RPMI7951 (cell line): ENCODE data around the gene ADAMTS15. TPM values are rescaled to one million over a fixed set of nuclear protein-coding genes. Genes with fewer than 3 reads are reported as not detected.

ENCODE experiments used
- DNase-seq: peaks from one replicate; pipeline ENCODE4 v3.0.0-alpha.2; 2012; ENCODE audit warnings: low read depth
- total RNA-seq: library from RNA; depleted of rRNA; stranded (reverse); fragments of >200 nt; shearing (Covaris generic); gene quantifications from 2 replicates; pipeline ENCODE4 v1.2.3, GENCODE V29; 2014

The ADAMTS15 gene
- total RNA-seq, 1 experiment from 2014 or later, result 2.3 TPM

DNA sequence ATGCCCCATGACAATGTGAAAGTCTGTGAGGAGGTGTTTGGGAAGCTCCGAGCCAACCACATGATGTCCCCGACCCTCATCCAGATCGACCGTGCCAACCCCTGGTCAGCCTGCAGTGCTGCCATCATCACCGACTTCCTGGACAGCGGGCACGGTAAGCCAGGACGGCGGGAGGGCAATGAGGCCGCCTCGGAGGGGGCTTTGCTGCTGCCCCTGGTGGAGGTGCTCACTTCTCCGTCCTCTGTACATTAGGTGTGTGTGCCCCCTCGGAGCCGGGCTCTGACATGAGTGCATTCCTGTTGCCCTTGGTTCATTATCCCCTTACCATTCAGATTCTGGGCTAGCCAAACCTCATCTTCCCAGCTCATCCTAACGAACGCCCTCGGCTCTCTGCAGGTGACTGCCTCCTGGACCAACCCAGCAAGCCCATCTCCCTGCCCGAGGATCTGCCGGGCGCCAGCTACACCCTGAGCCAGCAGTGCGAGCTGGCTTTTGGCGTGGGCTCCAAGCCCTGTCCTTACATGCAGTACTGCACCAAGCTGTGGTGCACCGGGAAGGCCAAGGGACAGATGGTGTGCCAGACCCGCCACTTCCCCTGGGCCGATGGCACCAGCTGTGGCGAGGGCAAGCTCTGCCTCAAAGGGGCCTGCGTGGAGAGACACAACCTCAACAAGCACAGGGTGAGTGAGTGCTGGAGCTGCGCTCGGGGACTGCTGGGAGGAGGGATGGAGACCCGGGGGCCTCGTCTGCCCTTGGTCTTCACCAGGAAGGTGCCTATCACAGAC, 13.8 kb downstream of the ADAMTS15 start:
- no peak for DNase-seq

DNA sequence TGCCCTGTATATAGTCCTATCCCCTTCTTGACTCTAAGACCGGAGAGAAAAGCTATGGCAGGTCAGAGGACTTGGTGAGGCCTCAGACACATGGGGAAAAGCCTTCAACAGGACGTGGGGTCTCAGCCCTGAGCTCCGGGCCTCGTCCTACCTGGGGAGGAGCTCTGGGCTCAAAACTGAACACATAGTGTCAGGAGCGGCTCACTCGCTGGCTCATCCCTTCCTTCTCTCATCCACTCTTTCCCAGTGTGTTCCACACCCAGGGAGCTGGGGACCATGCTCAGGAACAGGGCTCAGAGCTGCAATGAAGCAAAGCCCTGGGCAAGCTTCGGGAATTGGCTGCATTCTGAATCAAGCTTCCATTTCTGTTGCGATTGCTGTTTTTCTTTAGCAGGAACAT, 14.5 kb downstream of the ADAMTS15 start:
- no peak for DNase-seq

DNA sequence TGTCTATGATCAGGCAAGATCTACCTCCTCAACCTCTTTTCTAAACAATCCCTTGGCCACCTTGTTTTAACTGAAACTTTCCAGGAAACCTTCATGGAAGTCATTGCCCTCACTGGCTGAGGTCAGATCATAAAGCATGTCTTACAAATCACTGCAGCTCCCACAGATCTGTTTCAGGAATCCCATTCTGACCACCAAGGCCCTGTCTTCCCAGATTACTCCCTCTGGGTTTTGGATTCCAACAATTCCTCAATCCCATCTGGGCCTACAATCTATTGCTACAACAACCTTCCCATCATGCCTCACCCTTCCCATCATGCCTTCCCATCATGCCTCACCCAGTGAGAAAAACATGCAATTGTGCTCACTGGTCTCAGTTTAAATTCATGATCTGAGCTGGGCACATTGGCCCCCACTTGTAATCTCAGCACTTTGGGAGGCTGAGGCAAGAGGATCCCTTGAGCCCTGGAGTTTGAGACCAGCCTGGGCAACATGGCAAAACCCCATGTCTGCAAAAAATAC, 15.9 kb downstream of the ADAMTS15 start:
- DNase-seq, result peak; percentile 15

DNA sequence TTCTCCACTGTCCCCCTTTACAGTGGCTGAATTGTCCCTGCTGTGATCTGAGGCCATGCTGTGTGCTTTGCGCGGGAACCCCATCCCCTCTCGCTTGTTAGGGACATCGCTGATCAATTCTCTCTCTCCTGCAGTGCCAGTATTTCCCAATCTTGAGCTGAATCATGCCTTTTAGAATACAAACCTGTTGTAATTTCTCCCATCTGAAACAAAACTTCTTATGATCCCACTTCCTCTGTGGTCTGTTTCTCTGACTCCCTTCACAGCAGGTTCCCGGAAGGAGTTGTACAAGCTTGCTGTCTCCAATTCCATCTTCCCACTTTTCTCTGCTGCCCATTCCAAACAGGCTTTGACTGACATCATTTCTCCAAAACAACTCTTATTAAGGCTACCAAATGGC, 16.8 kb downstream of the ADAMTS15 start:
- DNase-seq, result no peak

DNA sequence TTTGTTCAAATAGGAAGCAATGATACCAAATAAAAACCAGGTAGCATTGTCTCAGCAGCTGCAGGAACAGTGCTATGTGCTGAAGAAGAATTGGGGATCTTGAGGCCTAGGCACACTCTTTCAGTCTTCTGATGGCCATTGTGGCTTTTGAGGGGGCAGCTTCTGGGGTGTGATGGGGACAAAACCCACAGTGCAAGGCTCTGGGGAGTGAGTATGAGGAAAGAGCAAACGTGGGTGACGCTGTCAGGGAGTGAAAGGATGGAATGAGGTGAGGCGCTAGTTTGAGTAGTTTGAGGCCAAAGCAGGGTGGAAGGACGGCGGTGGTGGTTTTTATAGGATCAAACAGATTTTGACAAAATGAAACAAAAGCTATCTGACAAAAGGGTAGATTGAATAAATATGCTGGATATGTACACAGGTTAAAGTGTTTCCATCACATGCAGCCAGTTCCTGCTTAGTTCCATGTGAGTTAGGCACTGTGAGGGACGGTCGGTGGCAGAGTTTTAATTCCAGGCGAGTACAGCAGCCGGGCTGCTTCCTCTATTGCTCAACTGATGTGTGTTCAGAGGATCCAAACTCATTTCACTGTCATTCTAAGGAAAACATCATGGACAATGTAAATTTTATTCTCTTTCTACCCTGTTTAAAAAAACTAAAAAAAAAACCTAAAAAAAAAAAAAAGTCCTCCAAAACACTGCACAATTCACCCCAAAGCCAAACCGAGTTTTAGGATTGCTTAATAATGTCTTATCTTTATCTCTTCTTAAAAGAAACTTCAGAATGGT, 18.9 kb downstream of the ADAMTS15 start:
- DNase-seq, result no peak

DNA sequence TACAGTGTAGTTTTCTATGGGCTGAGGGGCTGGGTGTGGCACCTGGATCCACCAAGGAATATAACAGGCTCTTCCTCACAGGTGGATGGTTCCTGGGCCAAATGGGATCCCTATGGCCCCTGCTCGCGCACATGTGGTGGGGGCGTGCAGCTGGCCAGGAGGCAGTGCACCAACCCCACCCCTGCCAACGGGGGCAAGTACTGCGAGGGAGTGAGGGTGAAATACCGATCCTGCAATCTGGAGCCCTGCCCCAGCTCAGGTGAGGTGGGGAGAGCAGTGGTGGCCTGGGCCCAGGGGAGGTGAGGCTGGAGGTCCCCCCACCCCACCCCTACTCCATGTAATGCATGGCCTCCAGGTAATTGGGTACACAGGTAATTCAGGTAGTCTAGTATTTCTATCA, 20.7 kb downstream of the ADAMTS15 start:
- DNase-seq, result no peak

DNA sequence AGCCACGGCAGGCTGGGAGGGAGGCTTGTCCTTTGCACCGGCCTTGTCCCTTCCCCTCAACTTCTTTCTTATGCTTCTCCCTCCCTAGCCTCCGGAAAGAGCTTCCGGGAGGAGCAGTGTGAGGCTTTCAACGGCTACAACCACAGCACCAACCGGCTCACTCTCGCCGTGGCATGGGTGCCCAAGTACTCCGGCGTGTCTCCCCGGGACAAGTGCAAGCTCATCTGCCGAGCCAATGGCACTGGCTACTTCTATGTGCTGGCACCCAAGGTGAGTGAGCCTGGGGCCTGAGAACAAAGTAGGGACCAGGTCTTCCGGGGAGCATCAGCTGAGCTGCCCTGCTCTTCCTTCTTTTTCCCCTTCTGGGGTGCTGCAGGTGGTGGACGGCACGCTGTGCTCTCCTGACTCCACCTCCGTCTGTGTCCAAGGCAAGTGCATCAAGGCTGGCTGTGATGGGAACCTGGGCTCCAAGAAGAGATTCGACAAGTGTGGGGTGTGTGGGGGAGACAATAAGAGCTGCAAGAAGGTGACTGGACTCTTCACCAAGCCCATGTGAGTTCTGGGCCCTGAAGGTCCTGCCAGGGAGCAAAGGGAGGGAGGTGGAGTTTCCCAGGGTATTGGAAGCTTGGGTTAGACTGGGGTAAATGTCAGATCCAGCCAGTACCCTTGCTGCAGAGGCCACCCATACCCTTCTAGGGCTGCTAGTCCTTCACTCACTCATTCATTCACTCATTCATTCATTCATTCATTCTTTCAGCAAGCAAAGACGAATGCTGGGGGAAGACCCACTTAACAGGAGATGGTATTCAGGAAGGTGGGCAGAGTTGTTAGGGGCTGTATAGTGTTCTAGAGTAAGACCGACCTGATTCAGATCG, 22.6 kb downstream of the ADAMTS15 start:
- no peak for DNase-seq

DNA sequence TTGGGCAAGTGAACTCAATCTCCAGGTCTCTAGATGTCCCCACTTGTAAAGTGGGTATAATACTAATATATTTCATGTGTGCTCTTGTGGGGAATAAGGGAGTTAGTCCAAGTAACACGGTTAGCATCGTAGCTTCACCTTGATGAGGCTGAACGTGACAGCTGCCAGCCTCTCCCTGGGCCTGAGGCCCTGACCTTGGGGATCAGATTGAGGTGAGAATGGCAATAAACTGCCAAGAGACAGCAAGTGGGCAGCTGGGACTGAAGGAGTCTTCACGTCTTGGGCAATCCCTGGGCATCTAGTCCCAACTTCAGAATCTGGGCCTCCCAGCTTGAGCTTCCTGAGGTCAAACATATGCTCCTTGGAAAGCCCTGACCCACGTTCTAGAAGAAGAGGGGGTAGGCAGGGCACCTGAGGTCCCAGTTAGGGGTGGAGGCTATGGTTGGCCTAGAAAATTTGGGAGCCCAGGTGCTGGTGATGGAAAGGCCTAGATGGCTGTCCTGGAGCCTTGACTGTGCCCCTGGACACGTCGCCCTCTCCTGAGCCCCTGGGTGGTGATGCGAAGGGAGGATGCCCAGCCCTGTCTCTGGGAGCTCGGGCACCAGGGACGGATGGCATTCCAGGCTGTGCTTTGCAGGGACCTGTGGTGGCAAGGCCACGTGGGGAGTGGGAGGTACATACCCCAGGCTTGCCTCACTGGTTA, 23.4 kb downstream of the ADAMTS15 start:
- DNase-seq, result no peak

DNA sequence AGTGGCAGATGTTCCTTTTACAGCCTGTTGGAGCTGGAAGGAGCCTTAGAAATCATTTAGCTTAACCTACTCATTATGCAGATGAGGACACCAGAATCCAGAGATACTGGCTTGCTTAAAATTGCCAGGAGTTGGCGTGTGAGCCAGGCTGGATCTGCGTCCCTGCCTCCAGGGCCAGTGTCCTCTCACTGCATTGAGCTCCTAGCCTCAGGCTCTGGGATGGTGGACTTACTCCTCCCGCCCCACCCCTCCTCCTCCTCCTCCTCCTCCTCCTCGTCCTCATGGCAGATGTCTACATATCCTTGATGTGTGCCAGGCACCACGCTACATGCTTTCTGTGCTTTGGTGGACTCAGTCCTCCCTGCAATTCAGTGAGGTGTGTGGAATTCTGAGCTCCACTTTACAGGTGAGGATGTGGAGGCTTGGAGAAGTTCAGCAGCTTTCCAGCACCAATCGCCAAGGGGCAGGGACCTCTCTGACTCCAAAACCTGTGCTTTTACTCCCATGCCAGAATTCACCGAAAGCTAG, 24.1 kb downstream of the ADAMTS15 start:
- DNase-seq, result no peak

DNA sequence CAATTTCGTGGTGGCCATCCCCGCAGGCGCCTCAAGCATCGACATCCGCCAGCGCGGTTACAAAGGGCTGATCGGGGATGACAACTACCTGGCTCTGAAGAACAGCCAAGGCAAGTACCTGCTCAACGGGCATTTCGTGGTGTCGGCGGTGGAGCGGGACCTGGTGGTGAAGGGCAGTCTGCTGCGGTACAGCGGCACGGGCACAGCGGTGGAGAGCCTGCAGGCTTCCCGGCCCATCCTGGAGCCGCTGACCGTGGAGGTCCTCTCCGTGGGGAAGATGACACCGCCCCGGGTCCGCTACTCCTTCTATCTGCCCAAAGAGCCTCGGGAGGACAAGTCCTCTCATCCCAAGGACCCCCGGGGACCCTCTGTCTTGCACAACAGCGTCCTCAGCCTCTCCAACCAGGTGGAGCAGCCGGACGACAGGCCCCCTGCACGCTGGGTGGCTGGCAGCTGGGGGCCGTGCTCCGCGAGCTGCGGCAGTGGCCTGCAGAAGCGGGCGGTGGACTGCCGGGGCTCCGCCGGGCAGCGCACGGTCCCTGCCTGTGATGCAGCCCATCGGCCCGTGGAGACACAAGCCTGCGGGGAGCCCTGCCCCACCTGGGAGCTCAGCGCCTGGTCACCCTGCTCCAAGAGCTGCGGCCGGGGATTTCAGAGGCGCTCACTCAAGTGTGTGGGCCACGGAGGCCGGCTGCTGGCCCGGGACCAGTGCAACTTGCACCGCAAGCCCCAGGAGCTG, 24.8 kb downstream of the ADAMTS15 start:
- DNase-seq, result no peak

DNA sequence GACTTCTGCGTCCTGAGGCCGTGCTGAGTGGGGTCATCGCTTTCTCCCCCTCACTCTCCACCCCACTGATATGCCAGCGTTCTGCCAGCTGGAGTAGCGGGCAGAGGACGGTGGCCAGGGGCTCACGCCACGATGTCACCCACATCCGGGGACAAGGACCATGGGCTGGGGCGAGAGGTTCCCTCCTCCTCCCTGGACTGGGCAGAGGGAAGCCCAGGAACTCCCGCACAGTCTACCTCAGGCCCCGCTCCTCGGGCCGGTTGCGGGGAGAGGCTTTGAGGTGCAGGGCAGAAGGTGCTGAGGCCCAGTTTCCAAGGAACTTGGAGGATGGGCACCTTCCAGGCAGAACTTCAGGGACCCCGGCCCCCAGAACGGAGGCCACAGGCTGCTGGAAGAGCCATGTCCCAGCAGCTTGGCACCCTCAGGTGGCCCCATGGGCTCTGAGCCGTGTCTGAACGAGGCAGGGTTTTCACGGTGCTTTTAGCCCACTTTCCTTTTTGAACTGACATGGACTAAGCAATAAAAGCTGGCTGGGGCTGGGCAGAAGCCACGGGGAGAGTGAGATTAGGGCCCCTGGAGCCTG, 25.4 kb downstream of the ADAMTS15 start:
- no peak for DNase-seq

DNA sequence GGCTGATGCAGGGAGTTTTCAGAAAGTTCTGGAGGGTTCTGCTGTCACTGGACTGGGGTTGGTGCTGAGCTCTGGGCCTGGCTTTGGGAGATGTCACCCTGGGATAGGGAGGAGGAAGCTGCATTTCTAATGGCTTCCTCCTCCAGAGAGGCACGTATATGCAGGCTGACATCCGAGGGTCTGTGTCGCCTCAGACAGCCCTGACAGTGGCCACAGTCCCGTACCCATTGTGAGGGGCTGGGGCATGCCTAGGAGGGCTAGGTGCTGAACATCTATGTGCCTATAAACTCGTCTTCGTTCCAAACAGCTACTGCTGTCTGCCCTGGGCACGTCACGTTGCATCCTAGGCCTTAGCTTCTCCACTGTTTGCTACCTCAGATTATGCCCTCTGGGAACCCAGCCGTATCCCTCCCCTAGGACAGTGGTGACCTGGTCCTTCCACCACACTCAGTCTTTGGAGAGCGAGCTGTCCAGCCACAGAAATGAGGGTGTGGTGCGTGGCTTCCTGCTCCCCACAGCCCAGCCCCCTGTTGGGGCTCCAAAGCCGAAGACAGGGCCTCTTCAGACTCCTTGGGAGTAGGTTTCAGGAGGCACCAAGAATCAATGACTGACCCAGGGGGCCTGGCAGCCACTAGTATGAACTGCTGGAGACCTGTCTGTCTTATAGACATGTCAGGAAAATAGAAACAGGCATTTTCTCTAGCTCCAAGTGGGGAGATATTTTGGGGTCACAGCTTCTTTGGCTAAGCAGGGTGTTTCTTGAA, 26.4 kb downstream of the ADAMTS15 start:
- DNase-seq, result peak; percentile 28

DNA sequence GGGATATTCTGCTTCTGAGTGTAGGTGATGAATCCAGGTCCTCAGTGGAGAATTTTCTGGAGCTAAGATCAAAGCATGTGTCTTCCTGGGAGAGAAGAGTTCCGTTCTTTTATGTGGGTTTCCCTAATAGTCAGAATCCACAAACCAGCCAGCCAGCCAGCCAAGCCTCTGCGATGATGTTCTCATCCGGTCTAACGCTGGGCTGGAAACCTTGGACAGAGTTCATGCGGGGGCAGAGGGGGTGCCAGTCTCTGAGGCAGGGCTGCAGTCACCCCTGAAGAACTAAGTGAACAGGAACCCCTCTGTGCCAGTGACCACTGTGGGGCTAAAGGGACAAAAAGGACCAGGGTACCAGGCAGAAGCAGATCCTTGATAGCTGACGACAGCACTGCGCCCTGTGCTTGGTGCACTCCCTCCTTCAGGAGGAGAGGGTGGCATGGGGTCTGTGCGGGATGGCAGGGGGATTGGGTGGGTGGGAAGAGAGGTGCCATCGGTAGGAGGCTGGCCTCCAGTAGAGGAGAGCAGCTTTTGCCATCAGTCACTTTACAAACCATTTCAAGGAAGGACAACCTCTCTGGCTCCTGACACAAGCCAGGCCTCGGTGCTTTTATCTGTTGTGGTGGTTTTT, 27.1 kb downstream of the ADAMTS15 start:
- DNase-seq, result peak; percentile 72

DNA sequence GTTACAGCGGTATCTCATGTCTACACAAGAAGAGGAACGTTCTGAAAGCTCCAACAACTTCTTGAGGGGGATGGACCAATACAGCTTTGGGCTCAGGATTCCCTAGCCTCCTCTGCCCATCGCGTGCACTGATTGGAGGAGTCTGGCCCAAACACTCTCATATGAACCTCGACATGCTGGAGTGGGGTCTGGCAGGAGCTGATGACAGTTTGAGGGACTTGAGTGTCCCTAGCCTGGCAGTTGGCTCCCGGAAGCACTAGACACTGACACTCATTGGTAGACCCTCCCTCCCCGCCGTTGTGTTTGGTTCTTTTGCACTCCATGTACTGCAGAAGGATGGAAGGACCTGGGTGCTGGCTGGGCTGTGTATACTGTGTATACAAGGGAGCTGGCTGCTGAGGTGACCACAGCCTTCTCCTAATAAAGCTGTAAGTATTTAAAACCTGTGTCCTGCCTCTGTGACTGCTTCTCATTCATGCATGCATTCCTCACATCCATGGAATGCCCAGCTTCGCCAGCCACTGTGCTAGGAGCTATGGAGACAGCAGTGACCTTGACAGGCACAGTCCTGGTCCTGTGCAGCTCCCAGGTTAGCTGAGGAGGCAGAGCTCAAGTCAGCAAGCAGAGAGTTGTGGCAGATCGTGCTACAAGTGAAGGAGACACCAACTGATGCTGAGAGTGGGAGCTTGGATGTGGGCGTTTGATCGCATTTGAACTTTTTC, 27.9 kb downstream of the ADAMTS15 start:
- DNase-seq, result no peak

DNA sequence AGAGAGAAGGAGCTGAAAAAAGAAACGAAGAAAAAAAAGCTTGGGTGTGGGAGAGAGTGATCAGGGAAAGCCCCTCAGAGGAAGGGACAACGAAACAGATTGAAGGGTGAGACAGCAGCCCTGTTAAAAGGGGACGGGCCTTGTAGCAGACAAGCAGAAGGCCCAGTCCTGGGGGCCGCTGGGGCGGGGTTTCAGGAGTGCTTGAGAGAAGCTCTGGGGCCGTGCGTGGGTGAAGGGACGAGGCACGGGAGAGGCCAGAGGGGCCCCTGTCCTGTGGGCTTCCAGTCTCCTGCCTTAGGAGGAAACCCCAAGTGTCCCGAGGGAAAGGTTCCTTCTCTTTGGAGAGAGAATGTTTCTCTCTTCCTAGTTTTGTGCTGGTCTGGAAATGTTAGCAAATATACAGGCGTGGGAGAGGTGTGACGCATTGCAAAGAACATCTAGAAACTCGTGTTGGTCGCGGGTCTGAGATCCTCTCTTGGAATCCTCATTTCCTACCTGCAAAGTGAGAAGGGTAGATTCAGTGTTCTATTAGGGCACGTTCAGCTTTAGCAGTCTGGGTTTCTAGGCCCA, 28.6 kb downstream of the ADAMTS15 start:
- DNase-seq, result no peak

DNA sequence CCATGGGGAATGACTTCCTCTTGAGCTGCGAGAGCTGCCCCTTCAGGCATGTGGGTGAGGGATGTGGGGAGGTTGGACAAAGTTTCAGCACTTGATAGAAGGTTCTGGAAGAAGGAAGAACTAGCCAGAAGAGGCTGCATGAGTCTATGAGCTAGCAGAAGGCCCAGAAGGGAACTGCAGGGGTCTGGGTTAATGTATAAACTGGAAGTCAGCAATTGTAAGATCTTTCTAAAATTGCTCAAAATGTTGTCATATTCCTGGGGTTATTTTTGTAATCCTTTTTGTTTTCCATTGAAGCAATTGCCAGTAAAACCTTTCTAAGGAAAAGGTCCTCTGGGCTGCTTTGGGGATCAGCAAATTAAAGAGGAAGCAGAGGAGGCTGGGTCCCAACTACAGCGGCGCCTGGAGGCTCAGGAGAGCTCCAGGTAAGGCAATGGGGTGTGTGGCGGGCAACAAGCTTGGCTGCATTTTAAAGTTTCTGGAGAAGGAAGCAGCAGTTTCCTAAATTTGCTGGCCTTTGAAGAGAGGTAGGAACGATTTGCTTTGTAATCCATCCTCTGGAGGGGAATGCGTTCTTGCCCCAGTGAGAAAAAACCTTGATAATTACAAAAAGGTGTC, 29.2 kb downstream of the ADAMTS15 start:
- peak; percentile 11 for DNase-seq

DNA sequence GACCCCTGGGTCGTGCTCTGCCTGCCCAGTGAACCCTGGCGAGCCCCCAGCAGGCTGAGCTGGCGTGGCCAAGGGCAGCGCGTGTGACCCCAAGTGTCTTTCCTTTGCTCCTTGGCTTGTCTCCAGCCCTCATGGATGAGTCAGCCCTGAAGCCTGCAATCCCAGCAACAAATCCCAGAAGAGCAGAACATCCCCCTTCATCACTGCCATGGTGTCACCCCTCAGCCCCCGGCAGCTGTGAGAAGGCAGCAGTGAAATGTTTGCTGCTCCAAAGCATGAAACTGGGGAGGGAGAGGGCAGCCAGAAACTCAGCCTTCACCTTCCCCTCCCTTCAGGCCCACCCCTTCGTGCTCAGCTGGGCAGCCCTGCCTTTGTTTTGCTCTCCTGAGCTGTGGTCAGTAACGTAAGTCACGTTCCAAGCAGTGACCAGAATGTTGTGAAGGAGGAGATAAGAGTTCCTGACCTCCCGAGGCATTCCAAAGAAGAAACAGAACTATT, 29.8 kb downstream of the ADAMTS15 start:
- peak; percentile 99 for DNase-seq
